Epidermal melanocyte (primary cell): ENCODE measurements around the gene MYLK2.
"Not testable (repeated sequence)": the region's sequence is repeated elsewhere in the genome, so short reads cannot be mapped to it uniquely, and the experiment has no call there.

Source experiments
- DNase-seq: peaks from one replicate; pipeline ENCODE4 v3.0.0; 2011; ENCODE audit warnings: low spot score; ENCODE audit not compliant: insufficient read length

Gene MYLK2

GRCh38 chr20:31815408-31816188 lies 3.6 kb upstream of the MYLK2 start:
- no peak for DNase-seq

GRCh38 chr20:31816221-31816620 lies 2.9 kb upstream of the MYLK2 start:
- no peak for DNase-seq

- DNase-seq, result no peak
Measured at GRCh38 chr20:31817461-31817860, 1.7 kb upstream of the MYLK2 start.

- DNase-seq, result no peak
Measured at GRCh38 chr20:31818376-31818908, 714 bp upstream of the MYLK2 start.

GRCh38 chr20:31820228-31820627 lies 1.1 kb downstream of the MYLK2 start:
- DNase-seq, result no peak

GRCh38 chr20:31821427-31821826 lies 2.3 kb downstream of the MYLK2 start:
- no peak for DNase-seq

GRCh38 chr20:31822421-31823330 lies 3.5 kb downstream of the MYLK2 start:
- peak; percentile 80 for DNase-seq

GRCh38 chr20:31823360-31824124 lies 4.4 kb downstream of the MYLK2 start:
- no peak for DNase-seq

GRCh38 chr20:31824125-31824485 lies 4.9 kb downstream of the MYLK2 start:
- no peak for DNase-seq

- no peak for DNase-seq
Measured at GRCh38 chr20:31824554-31825313, 5.6 kb downstream of the MYLK2 start.

GRCh38 chr20:31826074-31826473 lies 6.9 kb downstream of the MYLK2 start:
- DNase-seq, result no peak

GRCh38 chr20:31827059-31827458 lies 7.9 kb downstream of the MYLK2 start:
- no peak for DNase-seq

GRCh38 chr20:31828016-31828415 lies 8.9 kb downstream of the MYLK2 start:
- DNase-seq, result not testable (repeated sequence)

- no peak for DNase-seq
Measured at GRCh38 chr20:31829731-31830130, 10.6 kb downstream of the MYLK2 start.

- DNase-seq, result no peak
Measured at GRCh38 chr20:31830406-31830981, 11.3 kb downstream of the MYLK2 start.

GRCh38 chr20:31831211-31831610 lies 12.1 kb downstream of the MYLK2 start:
- DNase-seq, result no peak

- no peak for DNase-seq
Measured at GRCh38 chr20:31831771-31832306, 12.7 kb downstream of the MYLK2 start.

- DNase-seq, result peak; percentile 66
Measured at GRCh38 chr20:31833130-31833930, 14.2 kb downstream of the MYLK2 start.

GRCh38 chr20:31833931-31834521 lies 14.9 kb downstream of the MYLK2 start:
- DNase-seq, result no peak
